Fibroblast of lung (primary cell): Measurements from ENCODE around the gene BBS9. TPM values are rescaled to one million over a fixed set of nuclear protein-coding genes. Genes with fewer than 3 reads are reported as not detected.

Experiments
- DNase-seq, 2 donors: peaks; one replicate each; pipeline versions ENCODE4 v3.0.0 to v3.0.0-alpha.2; 2010; ENCODE audit warnings: low read depth in 2 of 2
- H2AFZ ChIP-seq: 2 replicates; pipeline ENCODE4 v1.5.1; 2012; ENCODE audit warnings: low read length, control low read depth, inconsistent platforms
- H3K27ac ChIP-seq: 2 replicates; pipeline ENCODE4 v1.5.1; 2011; ENCODE audit warnings: low read length, control low read depth; ENCODE audit not compliant: insufficient read depth
- H3K27me3 ChIP-seq: 2 replicates; pipeline ENCODE4 v1.5.1; 2011; ENCODE audit warnings: mild to moderate bottlenecking, low read length; ENCODE audit not compliant: control insufficient read depth, insufficient read depth
- H3K36me3 ChIP-seq: 2 replicates; pipeline ENCODE4 v1.5.1; 2011; ENCODE audit warnings: low read length; ENCODE audit not compliant: control insufficient read depth, insufficient read depth
- H3K4me1 ChIP-seq: 2 replicates; pipeline ENCODE4 v1.5.1; 2011; ENCODE audit warnings: low read length; ENCODE audit not compliant: control insufficient read depth, insufficient read depth; ENCODE audit errors: extremely low read depth
- H3K4me2 ChIP-seq: 2 replicates; pipeline ENCODE4 v1.5.1; 2011; ENCODE audit warnings: low read length, control low read depth; ENCODE audit not compliant: insufficient read depth; ENCODE audit errors: extremely low read depth
- H3K4me3 ChIP-seq, 4 experiments: fragments of 200-600 bp in 1 of 4; sonication (generic) in 1 of 4; replicated peaks in 1 of 4; 2 replicates each; pipeline ENCODE4 v1.5.1; 2011 to 2016; ENCODE audit warnings: low read length in 4 of 4, low read depth in 3 of 4, mild to moderate bottlenecking in 3 of 4, control low read depth in 2 of 4, inconsistent platforms in 1 of 4, mixed read lengths in 1 of 4; ENCODE audit not compliant: insufficient read depth in 1 of 4; ENCODE audit errors: control extremely low read depth in 1 of 4
- H3K79me2 ChIP-seq: 2 replicates; pipeline ENCODE4 v1.5.1; 2012; ENCODE audit warnings: mild to moderate bottlenecking, low read length, inconsistent platforms; ENCODE audit not compliant: control insufficient read depth, insufficient read depth
- H3K9ac ChIP-seq: 2 replicates; pipeline ENCODE4 v1.5.1; 2011; ENCODE audit warnings: mild to moderate bottlenecking, low read length, control low read depth; ENCODE audit not compliant: insufficient read depth
- H3K9me3 ChIP-seq: 2 replicates; pipeline ENCODE4 v1.5.1; 2012; ENCODE audit warnings: low read depth, low read length; ENCODE audit not compliant: control insufficient read depth, insufficient read depth
- H4K20me1 ChIP-seq: 2 replicates; pipeline ENCODE4 v1.5.1; 2011; ENCODE audit warnings: low read length; ENCODE audit not compliant: control insufficient read depth, insufficient read depth; ENCODE audit errors: extremely low read depth
- EZH2 ChIP-seq: IDR thresholded peaks from 2 replicates; pipeline ENCODE4 v1.5.1; 2012; ENCODE audit warnings: low read length, control low read depth, mild to moderate bottlenecking; ENCODE audit errors: missing control alignments
- polyA plus RNA-seq, 2 donors: library from polyadenylated mRNA; depleted of rRNA in 1 of 2; stranded (reverse) in 1 of 2; unstranded in 1 of 2; fragments of >200 nt; gene quantifications; 2 replicates each; pipeline ENCODE4 v1.2.1, GENCODE V29; 2011 to 2012; ENCODE audit warnings: missing spikeins in 1 of 2
- total RNA-seq: library from RNA; depleted of rRNA; stranded (reverse); fragments of >200 nt; gene quantifications from 2 replicates; pipeline ENCODE4 v1.2.1, GENCODE V29; 2014
- TF ChIP-seq, protein P1 (sequence below), 2 donors: IDR thresholded peaks in 1 of 2; conservative IDR thresholded peaks in 1 of 2; 1 replicate in 1 of 2; 2 replicates in 1 of 2; pipeline ENCODE4 v1.5.1; 2011 to 2012; ENCODE audit warnings: low read length in 2 of 2, control low read depth in 1 of 2, inconsistent platforms in 1 of 2, low read depth in 1 of 2, mild to moderate bottlenecking in 1 of 2

BBS9 gene
- total and polyA plus RNA-seq, 2 donors (not counting 1 experiment from before 2014, with no cell fraction given): 19.1 to 26.9 TPM

GRCh38 chr7:33554576-33554975 is 425.2 kb downstream of the BBS9 start:
- DNase-seq: no peak
- Histone ChIP-seq H3K4me2 (no peak overlapping the region), H3K27me3 (no peaks in the 10 kb centered on the region), H3K4me1 (no peaks in the 10 kb centered on the region), H3K27ac (no peak overlapping the region), H3K36me3 (no peaks in the 10 kb centered on the region), H4K20me1 (peaks cover 1% of the 10 kb centered on the region), H3K9me3 (no peaks in the 10 kb centered on the region), H3K4me3 (no peak overlapping the region), H3K79me2 (no peaks in the 10 kb centered on the region), H3K9ac (no peak overlapping the region), H2AFZ (no peak overlapping the region)
- TF ChIP-seq EZH2: no peak
- TF ChIP-seq, protein P1, sequence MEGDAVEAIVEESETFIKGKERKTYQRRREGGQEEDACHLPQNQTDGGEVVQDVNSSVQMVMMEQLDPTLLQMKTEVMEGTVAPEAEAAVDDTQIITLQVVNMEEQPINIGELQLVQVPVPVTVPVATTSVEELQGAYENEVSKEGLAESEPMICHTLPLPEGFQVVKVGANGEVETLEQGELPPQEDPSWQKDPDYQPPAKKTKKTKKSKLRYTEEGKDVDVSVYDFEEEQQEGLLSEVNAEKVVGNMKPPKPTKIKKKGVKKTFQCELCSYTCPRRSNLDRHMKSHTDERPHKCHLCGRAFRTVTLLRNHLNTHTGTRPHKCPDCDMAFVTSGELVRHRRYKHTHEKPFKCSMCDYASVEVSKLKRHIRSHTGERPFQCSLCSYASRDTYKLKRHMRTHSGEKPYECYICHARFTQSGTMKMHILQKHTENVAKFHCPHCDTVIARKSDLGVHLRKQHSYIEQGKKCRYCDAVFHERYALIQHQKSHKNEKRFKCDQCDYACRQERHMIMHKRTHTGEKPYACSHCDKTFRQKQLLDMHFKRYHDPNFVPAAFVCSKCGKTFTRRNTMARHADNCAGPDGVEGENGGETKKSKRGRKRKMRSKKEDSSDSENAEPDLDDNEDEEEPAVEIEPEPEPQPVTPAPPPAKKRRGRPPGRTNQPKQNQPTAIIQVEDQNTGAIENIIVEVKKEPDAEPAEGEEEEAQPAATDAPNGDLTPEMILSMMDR (conservative IDR thresholded peaks at IDR 0.05 in 1 of 2, IDR thresholded peaks at IDR 0.05 in 1 of 2; ENCODE audit: low read depth in 1 of 2, low read length in 2 of 2): no peak

DNA sequence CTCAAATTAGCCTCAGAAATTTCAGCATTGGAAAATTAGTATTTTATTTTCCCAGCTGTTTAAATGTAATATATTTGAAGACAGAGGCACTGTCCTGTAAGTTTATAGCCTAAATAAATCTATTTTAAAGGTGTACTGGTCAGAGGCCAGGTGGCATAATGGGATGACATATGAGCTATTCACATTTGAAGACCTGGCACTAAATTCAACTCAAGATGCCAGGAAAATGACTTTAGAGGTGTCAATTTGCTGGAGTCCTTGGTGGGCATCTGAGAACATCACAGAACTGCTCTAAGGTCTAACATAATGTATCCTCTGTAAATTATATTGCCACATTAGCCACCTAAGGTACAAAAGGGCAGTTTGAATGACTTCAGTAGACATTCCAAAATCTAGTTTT is 427.1 kb downstream of the BBS9 start:
- Histone ChIP-seq H2AFZ (no peak overlapping the region), H3K79me2 (no peaks in the 10 kb centered on the region), H3K27me3 (no peaks in the 10 kb centered on the region), H3K4me1 (no peaks in the 10 kb centered on the region), H3K27ac (no peak overlapping the region), H3K36me3 (no peaks in the 10 kb centered on the region), H3K9ac (no peak overlapping the region), H3K9me3 (no peaks in the 10 kb centered on the region), H4K20me1 (peaks cover 1% of the 10 kb centered on the region), H3K4me3 (no peak overlapping the region), H3K4me2 (no peak overlapping the region)
- DNase-seq: no peak
- TF ChIP-seq EZH2: no peak
- TF ChIP-seq, protein P1 (conservative IDR thresholded peaks at IDR 0.05 in 1 of 2, IDR thresholded peaks at IDR 0.05 in 1 of 2; ENCODE audit: low read depth in 1 of 2, low read length in 2 of 2): no peak

- H3K9ac ChIP-seq: no peak overlapping the region
- no peaks in the 10 kb centered on the region for H3K36me3 ChIP-seq
- H3K79me2 ChIP-seq: no peaks in the 10 kb centered on the region
- H3K9me3 ChIP-seq: no peaks in the 10 kb centered on the region
- no peaks in the 10 kb centered on the region for H3K27me3 ChIP-seq
- H4K20me1 ChIP-seq: peaks cover 1% of the 10 kb centered on the region
- no peak overlapping the region for H3K4me3 ChIP-seq
- no peaks in the 10 kb centered on the region for H3K4me1 ChIP-seq
- TF ChIP-seq EZH2: no peak
- TF ChIP-seq, protein P1 (conservative IDR thresholded peaks at IDR 0.05 in 1 of 2, IDR thresholded peaks at IDR 0.05 in 1 of 2; ENCODE audit: low read depth in 1 of 2, low read length in 2 of 2): no peak
- no peak for DNase-seq
- no peak overlapping the region for H3K4me2 ChIP-seq
- H2AFZ ChIP-seq: no peak overlapping the region
- no peak overlapping the region for H3K27ac ChIP-seq
These were observed 429.4 kb downstream of the BBS9 start for GRCh38 chr7:33558549-33559323.
